ENCODE measurements around the gene ANKRD52. TPM values are rescaled to one million over a fixed set of nuclear protein-coding genes. Genes with fewer than 3 reads are reported as not detected.
A peak's percentile ranks its signal among the peaks of the same experiment; 100 is the strongest.

The ANKRD52 gene
- total RNA-seq, 1 experiment from 2014 or later: 45.3 TPM

GRCh38 chr12:56260380-56260779 is 2.2 kb upstream of the ANKRD52 start:
- H3K36me3 Mint-ChIP-seq (ENCODE audit: insufficient read depth, unreplicated experiment): peaks cover 28% of the 10 kb centered on the region
- BruUV-seq (replicated peaks): no TSS peak
- no peak for DNase-seq
- no peaks in the 10 kb centered on the region for H3K27me3 Mint-ChIP-seq (ENCODE audit: unreplicated experiment)
- no peak for TF ChIP-seq CTCF (IDR thresholded peaks at IDR 0.05; ENCODE audit: unreplicated experiment)
- H3K4me1 Mint-ChIP-seq (ENCODE audit: low read depth, unreplicated experiment): peaks cover 28% of the 10 kb centered on the region
- intact Hi-C loops (cut with micrococcal nuclease; ENCODE audit: unreplicated experiment): no loop called here
- no peak overlapping the region for H3K27ac Mint-ChIP-seq (ENCODE audit: unreplicated experiment)
- peaks cover 2% of the 10 kb centered on the region for H3K9me3 Mint-ChIP-seq (ENCODE audit: low read depth, unreplicated experiment)
- CTCF ChIA-PET: no interaction called here
- H3K4me3 Mint-ChIP-seq (ENCODE audit: low read depth, unreplicated experiment): no peak overlapping the region

- Mint-ChIP-seq H3K27me3 (ENCODE audit: unreplicated experiment) (no peaks in the 10 kb centered on the region), H3K27ac (ENCODE audit: unreplicated experiment) (peak overlapping the region; percentile 41), H3K4me1 (ENCODE audit: low read depth, unreplicated experiment) (peaks cover 28% of the 10 kb centered on the region), H3K36me3 (ENCODE audit: insufficient read depth, unreplicated experiment) (peaks cover 39% of the 10 kb centered on the region), H3K4me3 (ENCODE audit: low read depth, unreplicated experiment) (peak overlapping the region; percentile 83), H3K9me3 (ENCODE audit: low read depth, unreplicated experiment) (peaks cover 2% of the 10 kb centered on the region)
- CTCF ChIA-PET: interaction anchor here (1.0 to 1.7 kb wide), 4 partner anchors 12 to 205 kb away, joined by 3 to 10 read pairs (median 4); partner anchors contain the start of genes ESYT1 and RNF41
- no TSS peak for BruUV-seq (replicated peaks)
- DNase-seq: no peak
- intact Hi-C loops (cut with micrococcal nuclease; ENCODE audit: unreplicated experiment): no loop called here
- TF ChIP-seq CTCF (IDR thresholded peaks at IDR 0.05; ENCODE audit: unreplicated experiment): no peak
Observed at GRCh38 chr12:56258820-56259183, 618 bp upstream of the ANKRD52 start.

GRCh38 chr12:56257491-56258067 is 605 bp downstream of the ANKRD52 start:
- Mint-ChIP-seq H3K4me3 (ENCODE audit: low read depth, unreplicated experiment) (peak overlapping the region; percentile 83), H3K4me1 (ENCODE audit: low read depth, unreplicated experiment) (peaks cover 28% of the 10 kb centered on the region), H3K9me3 (ENCODE audit: low read depth, unreplicated experiment) (peaks cover 2% of the 10 kb centered on the region), H3K27ac (ENCODE audit: unreplicated experiment) (peak overlapping the region; percentile 55), H3K36me3 (ENCODE audit: insufficient read depth, unreplicated experiment) (peaks cover 51% of the 10 kb centered on the region), H3K27me3 (ENCODE audit: unreplicated experiment) (no peaks in the 10 kb centered on the region)
- intact Hi-C loops (cut with micrococcal nuclease; ENCODE audit: unreplicated experiment): no loop called here
- TSS peak; percentile 34 for BruUV-seq (replicated peaks)
- DNase-seq: peak; percentile 54
- CTCF ChIA-PET: interaction anchor here (0.6 to 1.7 kb wide), 9 partner anchors 9 to 519 kb away, joined by 3 to 10 read pairs (median 3); partner anchors contain the start of genes ESYT1 and RNF41
- no peak for TF ChIP-seq CTCF (IDR thresholded peaks at IDR 0.05; ENCODE audit: unreplicated experiment)

GRCh38 chr12:56257071-56257470 is 1.1 kb downstream of the ANKRD52 start:
- intact Hi-C loops (cut with micrococcal nuclease; ENCODE audit: unreplicated experiment): no loop called here
- no peaks in the 10 kb centered on the region for H3K27me3 Mint-ChIP-seq (ENCODE audit: unreplicated experiment)
- peaks cover 25% of the 10 kb centered on the region for H3K4me1 Mint-ChIP-seq (ENCODE audit: low read depth, unreplicated experiment)
- H3K9me3 Mint-ChIP-seq (ENCODE audit: low read depth, unreplicated experiment): peaks cover 2% of the 10 kb centered on the region
- CTCF ChIA-PET: interaction anchor here (1.7 kb wide), 1 partner anchor 518 kb away, joined by 4 read pairs; no protein-coding TSS in a partner anchor
- no peak for DNase-seq
- peak overlapping the region; percentile 55 for H3K27ac Mint-ChIP-seq (ENCODE audit: unreplicated experiment)
- no peak for TF ChIP-seq CTCF (IDR thresholded peaks at IDR 0.05; ENCODE audit: unreplicated experiment)
- BruUV-seq (replicated peaks): no TSS peak
- H3K36me3 Mint-ChIP-seq (ENCODE audit: insufficient read depth, unreplicated experiment): peaks cover 54% of the 10 kb centered on the region
- peak overlapping the region; percentile 83 for H3K4me3 Mint-ChIP-seq (ENCODE audit: low read depth, unreplicated experiment)

Data from Calu3 (cell line).